Panc1 (cell line): ENCODE measurements around the gene DNM3.

Source experiments
- POLR2AphosphoS5 ChIP-seq: IDR thresholded peaks from 2 replicates; pipeline ENCODE4 v1.6.1; 2012; ENCODE audit warnings: mild to moderate bottlenecking, low read depth, low read length, moderate library complexity
- TF ChIP-seq, protein P1 (sequence below): fragments of 450-650 bp; IDR thresholded peaks from 2 replicates; pipeline ENCODE4 v1.5.1; 2017; ENCODE audit warnings: mild to moderate bottlenecking
- TF ChIP-seq, protein P2 (sequence below), 2 experiments: IDR thresholded peaks; 2 replicates each; pipeline ENCODE4 v1.6.1; 2011 to 2012; ENCODE audit warnings: low read depth in 2 of 2, control low read depth in 1 of 2, low read length in 1 of 2, mild to moderate bottlenecking in 1 of 2, moderate library complexity in 1 of 2; ENCODE audit not compliant: insufficient read depth in 1 of 2

DNA sequence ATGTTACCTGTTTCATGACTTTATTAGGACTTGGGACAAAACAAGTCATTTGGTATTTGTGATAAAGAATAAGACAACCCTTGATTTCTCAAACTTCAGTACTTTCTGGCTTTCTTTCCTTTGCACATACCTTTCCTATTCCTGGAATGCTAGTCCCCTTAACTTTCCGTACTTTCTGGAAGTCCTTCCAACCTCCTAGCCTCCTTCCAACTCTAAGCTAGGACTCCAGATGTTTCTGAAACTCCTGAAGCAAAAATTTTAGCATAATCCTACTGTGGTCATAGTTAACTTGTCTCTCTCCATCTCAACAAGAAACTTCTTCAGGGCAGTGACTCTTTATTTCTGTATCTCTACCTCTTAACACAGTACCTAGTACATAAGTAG lies 559.4 kb downstream of the DNM3 start:
- TF ChIP-seq, protein P1, sequence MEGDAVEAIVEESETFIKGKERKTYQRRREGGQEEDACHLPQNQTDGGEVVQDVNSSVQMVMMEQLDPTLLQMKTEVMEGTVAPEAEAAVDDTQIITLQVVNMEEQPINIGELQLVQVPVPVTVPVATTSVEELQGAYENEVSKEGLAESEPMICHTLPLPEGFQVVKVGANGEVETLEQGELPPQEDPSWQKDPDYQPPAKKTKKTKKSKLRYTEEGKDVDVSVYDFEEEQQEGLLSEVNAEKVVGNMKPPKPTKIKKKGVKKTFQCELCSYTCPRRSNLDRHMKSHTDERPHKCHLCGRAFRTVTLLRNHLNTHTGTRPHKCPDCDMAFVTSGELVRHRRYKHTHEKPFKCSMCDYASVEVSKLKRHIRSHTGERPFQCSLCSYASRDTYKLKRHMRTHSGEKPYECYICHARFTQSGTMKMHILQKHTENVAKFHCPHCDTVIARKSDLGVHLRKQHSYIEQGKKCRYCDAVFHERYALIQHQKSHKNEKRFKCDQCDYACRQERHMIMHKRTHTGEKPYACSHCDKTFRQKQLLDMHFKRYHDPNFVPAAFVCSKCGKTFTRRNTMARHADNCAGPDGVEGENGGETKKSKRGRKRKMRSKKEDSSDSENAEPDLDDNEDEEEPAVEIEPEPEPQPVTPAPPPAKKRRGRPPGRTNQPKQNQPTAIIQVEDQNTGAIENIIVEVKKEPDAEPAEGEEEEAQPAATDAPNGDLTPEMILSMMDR: no peak
- no peak for TF ChIP-seq POLR2AphosphoS5
- TF ChIP-seq, protein P2, sequence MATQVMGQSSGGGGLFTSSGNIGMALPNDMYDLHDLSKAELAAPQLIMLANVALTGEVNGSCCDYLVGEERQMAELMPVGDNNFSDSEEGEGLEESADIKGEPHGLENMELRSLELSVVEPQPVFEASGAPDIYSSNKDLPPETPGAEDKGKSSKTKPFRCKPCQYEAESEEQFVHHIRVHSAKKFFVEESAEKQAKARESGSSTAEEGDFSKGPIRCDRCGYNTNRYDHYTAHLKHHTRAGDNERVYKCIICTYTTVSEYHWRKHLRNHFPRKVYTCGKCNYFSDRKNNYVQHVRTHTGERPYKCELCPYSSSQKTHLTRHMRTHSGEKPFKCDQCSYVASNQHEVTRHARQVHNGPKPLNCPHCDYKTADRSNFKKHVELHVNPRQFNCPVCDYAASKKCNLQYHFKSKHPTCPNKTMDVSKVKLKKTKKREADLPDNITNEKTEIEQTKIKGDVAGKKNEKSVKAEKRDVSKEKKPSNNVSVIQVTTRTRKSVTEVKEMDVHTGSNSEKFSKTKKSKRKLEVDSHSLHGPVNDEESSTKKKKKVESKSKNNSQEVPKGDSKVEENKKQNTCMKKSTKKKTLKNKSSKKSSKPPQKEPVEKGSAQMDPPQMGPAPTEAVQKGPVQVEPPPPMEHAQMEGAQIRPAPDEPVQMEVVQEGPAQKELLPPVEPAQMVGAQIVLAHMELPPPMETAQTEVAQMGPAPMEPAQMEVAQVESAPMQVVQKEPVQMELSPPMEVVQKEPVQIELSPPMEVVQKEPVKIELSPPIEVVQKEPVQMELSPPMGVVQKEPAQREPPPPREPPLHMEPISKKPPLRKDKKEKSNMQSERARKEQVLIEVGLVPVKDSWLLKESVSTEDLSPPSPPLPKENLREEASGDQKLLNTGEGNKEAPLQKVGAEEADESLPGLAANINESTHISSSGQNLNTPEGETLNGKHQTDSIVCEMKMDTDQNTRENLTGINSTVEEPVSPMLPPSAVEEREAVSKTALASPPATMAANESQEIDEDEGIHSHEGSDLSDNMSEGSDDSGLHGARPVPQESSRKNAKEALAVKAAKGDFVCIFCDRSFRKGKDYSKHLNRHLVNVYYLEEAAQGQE (IDR thresholded peaks at IDR 0.05; ENCODE audit: insufficient read depth in 1 of 2, low read depth in 2 of 2, low read length in 1 of 2): no peak
